ENCODE results near the gene MYOC.
"Not testable (repeated sequence)": the region's sequence is repeated elsewhere in the genome, so short reads cannot be mapped to it uniquely, and the experiment has no call there.

- not testable (repeated sequence) for TF ChIP-seq CTCF (IDR thresholded peaks at IDR 0.05); POLR2AphosphoS5 (IDR thresholded peaks at IDR 0.05; ENCODE audit: low read depth, low read length)
- TF ChIP-seq, protein P1, sequence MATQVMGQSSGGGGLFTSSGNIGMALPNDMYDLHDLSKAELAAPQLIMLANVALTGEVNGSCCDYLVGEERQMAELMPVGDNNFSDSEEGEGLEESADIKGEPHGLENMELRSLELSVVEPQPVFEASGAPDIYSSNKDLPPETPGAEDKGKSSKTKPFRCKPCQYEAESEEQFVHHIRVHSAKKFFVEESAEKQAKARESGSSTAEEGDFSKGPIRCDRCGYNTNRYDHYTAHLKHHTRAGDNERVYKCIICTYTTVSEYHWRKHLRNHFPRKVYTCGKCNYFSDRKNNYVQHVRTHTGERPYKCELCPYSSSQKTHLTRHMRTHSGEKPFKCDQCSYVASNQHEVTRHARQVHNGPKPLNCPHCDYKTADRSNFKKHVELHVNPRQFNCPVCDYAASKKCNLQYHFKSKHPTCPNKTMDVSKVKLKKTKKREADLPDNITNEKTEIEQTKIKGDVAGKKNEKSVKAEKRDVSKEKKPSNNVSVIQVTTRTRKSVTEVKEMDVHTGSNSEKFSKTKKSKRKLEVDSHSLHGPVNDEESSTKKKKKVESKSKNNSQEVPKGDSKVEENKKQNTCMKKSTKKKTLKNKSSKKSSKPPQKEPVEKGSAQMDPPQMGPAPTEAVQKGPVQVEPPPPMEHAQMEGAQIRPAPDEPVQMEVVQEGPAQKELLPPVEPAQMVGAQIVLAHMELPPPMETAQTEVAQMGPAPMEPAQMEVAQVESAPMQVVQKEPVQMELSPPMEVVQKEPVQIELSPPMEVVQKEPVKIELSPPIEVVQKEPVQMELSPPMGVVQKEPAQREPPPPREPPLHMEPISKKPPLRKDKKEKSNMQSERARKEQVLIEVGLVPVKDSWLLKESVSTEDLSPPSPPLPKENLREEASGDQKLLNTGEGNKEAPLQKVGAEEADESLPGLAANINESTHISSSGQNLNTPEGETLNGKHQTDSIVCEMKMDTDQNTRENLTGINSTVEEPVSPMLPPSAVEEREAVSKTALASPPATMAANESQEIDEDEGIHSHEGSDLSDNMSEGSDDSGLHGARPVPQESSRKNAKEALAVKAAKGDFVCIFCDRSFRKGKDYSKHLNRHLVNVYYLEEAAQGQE (IDR thresholded peaks at IDR 0.05; ENCODE audit: insufficient read depth in 1 of 2, low read depth in 2 of 2, low read length in 1 of 2), result not testable (repeated sequence)
Observed at GRCh38 chr1:171600310-171600709, 52.2 kb downstream of the MYOC start.
